Measurements from ENCODE around the gene POU3F1. TPM values are rescaled to one million over a fixed set of nuclear protein-coding genes. Genes with fewer than 3 reads are reported as not detected.
A peak's percentile ranks its signal among the peaks of the same experiment; 100 is the strongest.

The POU3F1 gene
- total RNA-seq, 2 donors from 2014 or later = 0.09 TPM; not detected in 1

DNA sequence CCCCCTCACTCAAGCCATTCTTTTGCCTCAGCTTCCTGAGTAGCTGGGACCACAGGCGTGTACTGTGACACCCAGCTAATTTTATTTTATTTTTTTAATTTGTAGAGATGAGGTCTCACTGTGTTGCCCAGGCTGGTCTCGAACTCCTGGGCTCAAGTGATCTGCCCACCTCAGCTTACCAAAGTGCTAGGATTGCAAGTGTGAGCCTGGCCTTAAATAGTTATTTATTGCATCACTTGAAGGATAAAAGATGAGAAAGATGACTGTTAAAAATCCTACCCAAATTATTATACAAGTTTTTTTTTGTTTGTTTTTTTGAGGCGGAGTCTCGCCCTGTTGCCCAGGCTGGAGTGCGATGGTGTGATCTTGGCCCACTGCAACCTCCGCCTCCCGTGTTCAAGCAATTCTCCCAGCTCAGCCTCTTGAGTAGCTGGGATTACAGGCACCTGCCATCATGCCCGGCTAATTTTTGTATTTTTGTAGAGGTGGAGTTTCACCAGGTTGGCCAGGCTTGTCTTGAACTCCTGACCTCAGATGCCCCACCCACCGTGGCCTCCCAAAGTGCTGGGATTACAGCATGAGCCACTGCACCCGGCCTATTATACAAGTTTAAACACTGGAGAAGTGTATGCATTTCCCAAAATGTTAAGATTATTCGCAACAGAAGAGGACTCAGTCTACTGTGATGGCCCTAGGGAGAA, 31.7 kb downstream of the POU3F1 start:
- intact Hi-C loops (cut with DNase I) = no loop called here
- no peak for DNase-seq

DNA sequence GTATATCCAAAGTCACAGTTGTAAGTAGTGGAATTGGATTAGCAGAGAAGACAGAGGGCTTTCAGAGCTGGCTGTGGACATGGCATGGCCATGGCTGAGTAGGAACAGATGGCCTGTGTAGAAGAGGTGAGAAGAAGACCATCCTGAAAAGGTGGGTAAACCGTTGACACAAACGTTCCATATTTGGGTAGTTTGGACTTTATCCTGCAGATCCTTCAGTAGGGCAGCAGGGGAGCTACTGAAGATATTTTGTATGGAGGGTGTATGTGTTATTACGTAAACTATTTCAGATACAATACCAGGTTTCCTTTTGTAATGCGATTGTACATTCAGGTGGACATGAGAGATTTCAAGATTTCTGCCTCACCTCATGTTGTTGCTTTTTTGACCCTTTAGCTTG, 32.4 kb downstream of the POU3F1 start:
- no peak for DNase-seq
- no peak for ATAC-seq
- intact Hi-C loops (cut with DNase I) = no loop called here

More for the DNA sequence above, 31.7 kb downstream of the POU3F1 start:
- ATAC-seq = no peak

DNA sequence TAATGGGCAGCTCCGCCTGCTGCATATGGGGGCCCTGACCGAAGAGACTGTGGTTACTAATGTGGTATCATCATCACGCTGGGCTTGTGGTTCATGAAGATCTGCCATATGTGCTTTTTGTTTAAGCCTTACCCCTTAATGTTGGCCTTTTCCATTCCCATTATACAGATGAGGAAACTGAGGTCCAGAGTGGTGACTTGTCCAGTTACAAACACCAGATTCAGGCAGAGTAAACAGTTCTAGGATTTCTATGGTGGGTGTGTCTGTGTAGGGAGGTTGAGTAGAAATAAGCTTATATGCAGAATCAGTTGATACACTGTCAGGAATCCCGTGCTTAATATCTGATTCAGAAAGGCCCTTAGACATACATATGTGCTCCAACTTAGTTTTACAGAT, 33.4 kb downstream of the POU3F1 start:
- intact Hi-C loops (cut with DNase I) = no loop called here
- no peak for ATAC-seq
- no peak for DNase-seq

DNA sequence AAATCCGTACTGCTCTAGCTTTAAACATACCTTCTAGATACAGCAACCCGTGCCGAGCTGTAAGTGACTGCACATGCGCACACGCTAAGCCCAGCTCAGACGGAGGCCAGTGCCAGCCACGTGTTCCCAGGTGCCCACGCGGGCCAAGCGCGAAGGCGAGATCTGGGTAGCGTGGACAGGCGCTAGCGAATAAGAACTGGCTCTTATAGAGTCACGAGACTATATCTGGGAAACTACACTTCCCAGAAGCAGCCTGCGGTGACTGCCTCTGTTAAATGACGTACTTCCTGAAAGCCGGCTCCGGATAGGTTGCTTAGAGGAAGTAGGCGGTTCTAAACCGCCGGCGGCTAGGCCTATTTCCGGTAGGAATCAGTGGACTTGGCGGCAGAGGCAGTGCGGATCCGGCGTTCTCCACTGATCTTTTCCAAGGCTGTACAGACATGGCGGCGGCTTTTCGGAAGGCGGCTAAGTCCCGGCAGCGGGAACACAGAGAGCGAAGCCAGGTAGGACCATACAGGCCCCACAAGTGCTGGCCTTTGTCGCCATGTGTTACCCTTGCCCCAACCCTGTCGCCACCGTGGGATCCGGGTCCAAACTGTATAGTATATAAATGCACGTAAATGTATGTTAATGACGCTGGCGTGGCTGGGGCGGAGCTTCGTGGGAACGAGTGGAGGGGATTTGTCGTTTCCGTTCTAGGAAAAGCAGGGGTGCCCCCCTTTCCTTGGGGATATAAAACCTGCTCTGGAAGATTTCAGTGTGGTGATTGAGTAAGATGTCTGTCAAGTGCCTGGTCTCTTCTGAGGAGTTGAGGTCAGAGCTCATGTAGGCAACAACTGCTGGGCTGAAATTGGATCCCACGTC, 34.0 kb downstream of the POU3F1 start, which contains the start of gene UTP11:
TSS of gene UTP11 (plus strand) at position 372 of the 864 bp plus-strand sequence. CDS start at position 441, 69 bp downstream.
- intact Hi-C loops (cut with DNase I) = no loop called here
- ATAC-seq = peak; percentile 98
- peak; percentile 94 for DNase-seq

DNA sequence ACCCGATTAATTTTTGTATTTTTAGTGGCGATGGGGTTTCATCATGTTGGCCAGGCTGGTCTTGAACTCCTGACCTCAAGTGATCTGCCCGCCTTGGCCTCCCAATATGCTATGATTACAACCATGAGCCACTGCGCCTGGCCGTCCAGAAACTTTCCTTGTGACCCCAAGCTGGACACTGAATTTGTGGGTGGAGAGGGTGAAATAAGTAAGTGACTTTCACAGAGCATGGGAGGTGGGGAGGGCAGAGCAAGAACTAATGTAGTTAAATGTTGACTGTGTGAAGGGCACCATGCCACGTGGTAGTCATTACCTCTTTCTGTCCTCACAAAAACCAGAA, 36.8 kb downstream of the POU3F1 start:
- DNase-seq (no peak), ATAC-seq (no peak)
- intact Hi-C loops (cut with DNase I) = no loop called here

DNA sequence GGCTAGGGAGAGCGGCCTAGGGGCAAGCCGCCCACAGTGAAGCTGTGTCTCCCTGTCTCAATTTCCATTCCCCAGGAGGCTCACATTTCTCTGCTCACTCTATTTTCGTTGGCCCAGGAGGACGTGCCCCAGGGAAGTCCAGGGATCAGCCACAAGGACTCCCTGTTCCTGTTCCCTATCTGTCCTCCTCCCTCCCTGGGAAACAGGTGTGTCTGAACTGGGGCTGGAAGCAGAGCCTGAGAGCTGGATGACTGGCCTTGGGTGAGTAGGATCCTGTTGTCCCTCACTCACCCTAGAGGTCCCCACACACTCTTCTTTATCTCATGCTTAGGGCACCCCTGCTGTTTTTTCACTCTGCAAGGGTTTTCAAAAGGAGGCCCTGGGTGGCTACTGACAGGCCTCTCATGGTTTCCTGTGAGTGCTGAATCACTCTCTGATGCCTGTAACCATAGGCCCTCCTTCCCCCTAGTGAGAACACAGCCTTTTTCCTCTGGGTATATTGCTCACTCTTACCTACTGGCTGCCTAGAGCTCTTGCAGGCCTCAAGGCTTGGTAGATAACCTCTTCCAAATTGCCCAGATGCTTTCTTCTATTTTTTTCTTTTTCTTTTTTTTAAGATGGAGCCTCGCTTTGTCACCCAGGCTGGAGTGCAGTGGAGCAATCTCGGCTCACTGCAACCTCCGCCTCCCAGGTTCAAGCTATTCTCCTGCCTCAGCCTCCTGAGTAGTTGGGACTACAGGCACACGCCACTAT, 37.3 kb downstream of the POU3F1 start:
- no peak for DNase-seq
- no peak for ATAC-seq

DNA sequence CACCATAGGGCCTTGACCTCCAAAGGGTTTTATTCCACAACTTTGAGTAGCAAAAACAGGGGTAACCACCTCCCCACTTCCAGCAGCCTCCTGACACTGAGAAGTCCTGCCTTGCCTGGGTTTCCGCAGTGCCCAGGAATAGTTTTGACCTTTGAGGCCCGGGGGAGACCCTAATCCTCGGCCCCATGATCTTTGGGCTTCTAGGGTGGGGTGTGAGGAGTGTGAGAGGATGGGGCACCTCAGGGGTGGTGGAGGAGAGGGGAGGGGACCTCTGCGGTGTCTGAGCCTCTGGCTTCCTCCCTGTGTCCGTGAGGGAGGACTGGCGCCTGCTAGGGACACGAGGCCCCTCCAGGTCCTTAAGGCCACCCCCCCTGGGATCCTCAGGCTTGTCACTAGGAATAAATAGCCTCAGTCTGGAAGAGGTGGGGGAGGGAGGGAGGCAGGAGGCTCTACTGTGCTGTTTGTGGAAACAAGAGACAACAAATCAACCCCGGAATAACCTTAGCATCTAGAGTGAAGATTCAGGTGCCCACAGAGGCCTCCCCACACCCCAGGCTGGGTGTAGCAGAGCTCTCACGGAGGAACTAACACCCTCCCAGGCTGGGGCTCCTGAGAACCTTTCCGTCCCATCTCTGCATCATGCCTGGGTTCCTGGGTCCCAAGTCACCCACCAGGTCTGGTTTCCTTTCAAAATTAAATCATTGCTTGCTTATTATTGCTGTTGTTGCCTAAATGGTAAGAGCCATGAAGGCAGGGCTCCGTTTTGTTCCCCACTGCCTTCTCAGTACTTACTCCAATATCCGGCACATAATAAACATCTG, 40.4 kb downstream of the POU3F1 start:
- peak; percentile 45 for DNase-seq
- peak; percentile 20 to 24 for ATAC-seq
- intact Hi-C loops (cut with DNase I) = no loop called here

More for the DNA sequence above, 37.3 kb downstream of the POU3F1 start:
- intact Hi-C loops (cut with DNase I) = no loop called here

DNA sequence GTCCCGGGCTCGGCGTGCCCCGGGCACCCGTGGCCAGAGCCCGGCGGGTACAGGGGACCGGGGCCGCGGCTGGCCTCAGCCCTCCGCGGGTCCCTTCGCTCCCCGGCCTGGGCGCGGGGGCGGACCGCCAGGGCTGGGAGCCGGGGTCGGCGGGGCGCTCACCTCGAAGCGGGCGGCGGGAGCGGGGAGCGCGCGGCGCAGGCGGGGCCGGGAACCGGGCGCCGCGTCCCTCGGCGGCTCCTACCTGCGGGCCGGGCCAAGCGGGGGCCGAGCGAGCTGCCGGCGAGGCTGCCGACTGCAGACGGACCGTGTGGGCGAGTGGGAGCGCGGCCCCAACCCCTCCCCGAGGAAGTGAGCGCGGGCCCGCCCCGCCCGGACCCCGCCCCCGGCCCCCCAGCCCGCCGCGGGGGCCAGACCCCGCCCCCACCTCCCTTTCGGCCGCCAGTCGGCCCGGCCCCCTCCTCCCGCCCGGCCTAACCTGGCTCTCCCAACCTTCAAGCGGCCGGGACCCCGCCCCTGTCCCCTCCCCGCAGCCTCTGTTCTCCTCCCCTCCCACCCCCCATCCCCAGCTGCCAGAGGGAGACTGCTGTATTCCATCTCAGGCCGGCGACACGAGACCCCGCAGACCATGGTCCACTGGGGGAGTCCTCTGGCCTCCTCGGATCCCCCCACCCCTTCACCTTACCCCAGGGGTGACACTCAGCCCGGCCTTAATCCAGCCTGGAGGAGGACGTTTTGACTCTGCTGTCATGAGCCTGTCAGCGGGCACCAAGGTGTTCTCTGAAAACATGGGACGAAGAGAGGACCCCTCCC, 41.2 kb downstream of the POU3F1 start, which contains the start of gene FHL3:
TSS of gene FHL3 (minus strand) at position 320 of the 813 bp plus-strand sequence. CDS start 6,102 bp downstream, outside the sequence.
- intact Hi-C loops (cut with DNase I) = no loop called here
- ATAC-seq (peak; percentile 69 to 71), DNase-seq (peak; percentile 79)

DNA sequence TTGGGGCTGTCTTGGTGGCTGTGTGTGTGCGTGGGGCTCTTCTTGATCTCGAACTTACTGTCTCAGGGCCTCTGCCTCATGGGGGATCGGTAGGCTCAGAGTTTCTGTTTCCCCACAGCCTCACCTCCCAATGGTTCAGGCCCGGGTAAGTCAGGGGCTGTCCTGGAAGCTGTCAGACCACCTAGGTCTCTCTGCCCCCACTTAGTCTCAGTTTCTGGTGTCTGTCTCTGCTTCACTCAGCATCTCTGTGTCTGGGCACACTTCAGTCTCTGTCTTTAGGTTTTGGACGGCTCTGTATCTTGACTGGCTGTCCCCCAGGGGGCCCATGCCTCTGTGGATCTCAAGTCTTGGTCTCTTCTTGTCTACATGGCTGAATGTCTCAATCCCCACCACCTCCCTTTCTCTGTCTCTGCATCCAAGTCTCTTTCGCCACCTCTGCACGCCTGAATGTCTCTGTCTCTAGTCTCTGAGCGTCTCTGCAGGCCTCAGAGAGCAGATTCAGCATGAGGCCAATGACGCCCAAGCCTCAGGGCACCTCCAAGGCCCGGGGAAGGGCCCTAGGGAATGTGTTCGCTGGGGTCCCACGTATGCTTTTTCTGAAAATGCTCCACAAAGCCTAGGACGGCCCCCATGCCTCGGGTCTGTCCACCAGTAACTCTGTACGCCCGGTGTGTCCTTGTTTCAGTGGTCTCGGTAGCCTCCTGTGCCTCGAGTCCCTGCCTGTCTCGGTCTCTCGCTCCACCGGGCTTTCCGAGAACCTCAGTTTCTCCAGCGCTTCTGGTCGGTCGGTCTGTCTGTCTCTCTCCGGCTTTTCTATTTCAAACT, 42.1 kb downstream of the POU3F1 start:
- ATAC-seq = no peak
- no peak for DNase-seq
- intact Hi-C loops (cut with DNase I) = no loop called here

DNA sequence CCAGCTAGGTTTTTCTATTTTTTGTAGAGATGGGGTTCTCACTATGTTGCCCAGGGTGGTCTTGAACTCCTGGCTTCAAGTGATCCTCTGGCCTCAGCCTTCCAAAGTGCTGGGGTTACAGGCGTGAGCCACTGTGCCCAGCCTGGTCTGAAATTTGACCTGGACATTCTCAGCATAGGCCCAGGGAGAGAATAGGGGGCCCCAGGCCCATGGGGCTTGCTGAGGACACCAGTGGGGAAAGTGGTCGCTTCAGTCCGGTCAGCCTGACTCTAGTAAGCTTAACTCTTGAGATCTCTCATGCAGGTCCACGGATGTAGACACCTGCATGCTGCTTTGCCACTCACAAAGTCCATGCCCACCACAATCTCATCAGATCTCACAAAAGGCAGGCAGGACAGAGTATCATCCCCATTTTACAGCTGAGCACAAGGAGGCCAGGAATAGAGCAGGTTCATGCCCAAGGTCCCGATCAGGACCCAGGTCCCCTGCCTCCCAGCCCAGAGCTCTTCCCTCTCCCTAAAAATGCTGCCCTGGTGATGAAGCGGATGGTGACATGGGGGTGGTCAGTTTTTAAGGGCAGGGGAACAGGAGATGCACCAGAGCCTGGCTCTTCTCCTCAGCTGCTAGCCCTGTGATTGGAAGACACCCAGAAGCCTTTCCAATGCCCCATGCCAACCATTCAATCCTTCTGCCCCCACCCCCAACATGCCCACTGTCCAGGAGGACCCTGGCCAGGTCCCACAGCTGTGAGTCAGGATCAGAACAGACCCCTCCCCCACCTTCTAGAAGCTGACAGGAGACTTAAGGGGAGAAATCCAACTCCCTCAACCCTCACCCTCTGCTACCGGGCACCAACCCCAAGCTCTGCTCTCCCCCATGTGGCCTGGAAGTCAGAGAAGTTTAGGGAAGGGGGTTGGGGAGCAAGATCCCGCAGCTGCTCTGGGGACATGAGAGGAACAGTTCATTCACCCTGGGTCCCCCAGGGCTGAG, 43.0 kb downstream of the POU3F1 start:
- DNase-seq = no peak

DNA sequence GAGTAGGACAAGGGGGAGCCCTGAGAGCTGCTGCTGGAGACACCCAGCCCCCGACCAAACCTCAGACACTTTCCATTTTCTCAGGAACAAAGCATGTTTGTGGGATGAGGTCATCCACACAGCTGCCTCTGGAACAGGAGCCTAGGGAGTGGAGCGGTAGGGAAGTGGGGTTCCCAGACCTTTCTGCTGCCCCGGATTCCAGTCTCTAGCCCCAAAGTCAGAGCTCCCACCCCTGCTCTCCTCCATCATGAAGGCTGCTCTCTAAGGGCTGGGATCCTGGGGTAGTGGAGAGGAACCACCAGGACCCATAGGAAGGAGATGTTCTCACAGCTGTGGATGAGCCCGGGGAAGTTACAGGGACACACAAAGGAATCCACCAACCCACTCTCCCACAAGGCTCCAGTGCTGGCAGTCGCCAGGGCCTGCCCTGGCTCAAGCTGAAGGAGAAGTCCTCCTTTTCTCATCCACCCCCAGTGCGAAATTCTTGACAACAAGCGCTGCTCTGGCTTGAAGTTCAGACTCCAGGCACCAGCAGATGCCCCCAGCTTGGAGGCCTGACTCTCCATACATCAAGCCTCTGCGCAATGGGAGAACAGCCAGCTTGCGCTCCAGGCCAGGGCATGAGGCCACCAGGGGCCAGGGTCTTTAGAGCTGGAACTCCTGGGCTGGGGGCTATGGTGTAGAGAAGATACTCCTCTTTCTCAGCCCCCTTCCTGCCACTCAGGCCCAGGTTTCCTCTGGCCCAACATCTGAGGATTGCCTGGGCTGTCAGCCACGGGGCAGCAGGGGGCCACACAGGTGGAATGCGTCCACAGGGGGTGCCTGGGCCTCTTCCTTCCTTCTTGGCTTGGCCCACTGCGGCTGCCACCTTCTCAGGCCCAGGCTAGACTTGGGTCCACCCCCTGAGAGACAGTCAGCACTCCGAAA, 45.8 kb downstream of the POU3F1 start:
- intact Hi-C loops (cut with DNase I) = no loop called here
- peak; percentile 45 for DNase-seq

More for the DNA sequence above, 43.0 kb downstream of the POU3F1 start:
- no peak for ATAC-seq
- intact Hi-C loops (cut with DNase I) = no loop called here

DNA sequence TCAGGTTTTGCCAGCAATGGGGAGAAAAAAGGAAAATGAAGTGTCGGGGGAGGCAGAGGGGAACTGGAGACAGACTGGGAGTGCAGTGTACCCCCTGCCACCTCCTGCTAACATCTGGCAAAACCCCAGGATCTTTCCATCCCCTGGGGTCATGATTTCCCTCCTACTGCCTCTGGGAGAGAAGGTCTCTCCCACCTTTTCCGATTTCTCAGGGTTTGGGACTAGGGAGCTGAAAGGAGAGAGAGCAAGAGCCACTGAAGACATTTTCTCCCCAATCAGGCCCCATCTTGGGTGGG, 46.4 kb downstream of the POU3F1 start:
- ATAC-seq (no peak), DNase-seq (no peak)
- intact Hi-C loops (cut with DNase I) = no loop called here

More for the DNA sequence above, 45.8 kb downstream of the POU3F1 start:
- peak in 1 of 2 donors; percentile 25 for ATAC-seq

DNA sequence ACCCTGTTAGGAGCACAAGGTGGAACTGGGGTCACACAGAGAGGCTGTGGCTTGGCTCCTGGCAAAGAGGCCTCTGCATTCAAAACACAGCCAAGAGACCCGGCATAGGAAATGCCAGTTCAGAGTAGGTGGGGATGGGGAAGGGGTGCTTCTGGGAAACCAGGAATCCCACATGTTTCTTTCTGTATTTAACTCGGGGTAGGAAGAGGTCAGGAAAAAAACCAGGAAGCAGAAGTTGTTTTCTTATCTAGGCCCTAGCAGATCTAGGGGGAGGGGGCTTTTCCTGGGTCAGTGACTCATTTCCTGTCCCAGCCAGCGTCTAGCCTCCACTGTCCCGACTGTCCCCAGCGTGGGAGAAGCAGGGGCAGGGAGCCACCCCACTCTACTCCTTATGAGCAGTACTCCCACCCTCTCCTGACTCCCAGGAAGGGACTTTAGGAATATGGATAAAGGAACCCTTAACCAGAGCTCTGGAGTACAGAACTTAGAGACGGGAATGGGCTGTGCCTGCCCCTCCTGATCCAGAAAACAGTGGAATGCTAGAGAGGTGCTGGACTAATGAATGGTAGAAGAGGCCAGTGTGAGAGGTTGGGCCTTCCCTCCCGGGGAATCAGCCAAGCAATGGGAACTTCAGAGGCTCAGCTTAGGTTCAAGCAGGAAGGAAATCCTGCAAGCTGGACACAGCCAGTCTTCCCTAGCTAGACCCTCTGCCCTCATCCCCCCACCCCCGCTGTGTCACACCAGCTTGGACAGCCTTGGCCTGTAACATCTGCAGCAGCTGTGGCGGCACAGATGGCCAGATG, 47.0 kb downstream of the POU3F1 start:
- intact Hi-C loops (cut with DNase I) = loop anchor here in 1 of 2 donors (10.0 kb wide), 1 partner anchor 835 kb away; no protein-coding TSS in a partner anchor
- ATAC-seq (peak; percentile 27 to 61), DNase-seq (peak; percentile 69)

DNA sequence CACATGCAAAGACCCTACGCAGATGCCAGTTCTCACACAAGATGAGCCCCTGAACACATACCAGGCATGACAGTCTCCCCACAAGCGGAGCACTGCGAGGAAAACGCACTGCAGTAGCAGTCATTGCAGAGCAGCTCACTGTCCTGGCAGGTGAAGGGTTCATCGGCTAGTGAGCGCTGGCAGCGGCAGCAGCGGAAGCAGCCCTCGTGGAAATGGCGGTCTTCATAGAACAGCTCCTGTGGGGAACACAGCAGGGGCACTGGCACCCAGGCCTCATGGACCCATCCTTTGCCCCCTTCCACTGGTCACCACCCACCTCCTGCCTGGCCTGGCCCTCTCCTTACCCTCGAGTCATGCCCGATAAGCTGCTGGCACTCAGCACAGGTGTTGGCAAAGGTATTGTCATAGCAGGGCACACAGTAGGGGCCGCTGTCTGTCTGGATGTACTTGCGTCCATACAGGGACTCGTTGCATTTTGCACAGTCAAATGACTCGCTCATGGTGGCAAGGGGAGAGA, 47.6 kb downstream of the POU3F1 start:
- intact Hi-C loops (cut with DNase I) = loop anchor here in 1 of 2 donors (10.0 kb wide), 1 partner anchor 836 kb away; no protein-coding TSS in a partner anchor
- ATAC-seq (no peak), DNase-seq (no peak)
